Right atrium auricular region (tissue), 2 donors: ENCODE measurements around the gene PSMC6. TPM values are rescaled to one million over a fixed set of nuclear protein-coding genes. Genes with fewer than 3 reads are reported as not detected.

Source experiments
- DNase-seq: peaks from one replicate; pipeline ENCODE4 v3.0.0-alpha.2; 2019; ENCODE audit warnings: low spot score
- H3K27ac ChIP-seq, 2 donors: fragments of 200-600 bp; sonication (generic); 1 replicate in 1 of 2; 2 replicates in 1 of 2; pipeline ENCODE4 v1.5.1; 2016 to 2019
- H3K27me3 ChIP-seq, 2 donors: fragments of 200-600 bp; sonication (generic); one replicate each; pipeline versions ENCODE4 v1.5.1 to v1.6.0; 2017 to 2019
- H3K36me3 ChIP-seq: fragments of 200-600 bp; sonication (generic); one replicate; pipeline ENCODE4 v1.5.1; 2016
- H3K4me1 ChIP-seq, 2 donors: fragments of 200-600 bp; sonication (generic); one replicate each; pipeline versions ENCODE4 v1.5.1 to v1.6.0; 2017 to 2019
- H3K4me3 ChIP-seq, 2 donors: fragments of 200-600 bp; sonication (generic); 1 replicate in 1 of 2; 2 replicates in 1 of 2; pipeline ENCODE4 v1.5.1; 2017 to 2019; ENCODE audit warnings: mild to moderate bottlenecking in 1 of 2, moderate library complexity in 1 of 2
- H3K9me3 ChIP-seq, 2 donors: fragments of 200-600 bp; sonication (generic); one replicate each; pipeline ENCODE4 v1.5.1; 2019
- CTCF ChIP-seq, 2 donors: fragments of 200-600 bp; sonication (generic); IDR thresholded peaks; one replicate each; pipeline ENCODE4 v1.5.1; 2019; ENCODE audit warnings: antibody characterized with exemption in 2 of 2
- total RNA-seq, 2 donors: library from RNA; depleted of rRNA; stranded (reverse); fragments of >200 nt; gene quantifications; one replicate each; pipeline ENCODE4 v1.1.0, GENCODE V29; 2016

Gene PSMC6
- total RNA-seq, 2 donors from 2014 or later: 60.1 to 77.4 TPM

GRCh38 chr14:52678591-52678990, 28.4 kb upstream of the PSMC6 start:
- H3K27ac ChIP-seq: no peak overlapping the region
- no peaks in the 10 kb centered on the region for H3K4me1 ChIP-seq
- no peaks in the 10 kb centered on the region for H3K27me3 ChIP-seq
- H3K4me3 ChIP-seq: no peak overlapping the region
- peaks cover 33% of the 10 kb centered on the region for H3K36me3 ChIP-seq
- no peaks in the 10 kb centered on the region for H3K9me3 ChIP-seq
- no peak for DNase-seq
- TF ChIP-seq CTCF (IDR thresholded peaks at IDR 0.05): no peak

GRCh38 chr14:52683985-52684520, 22.9 kb upstream of the PSMC6 start:
- no peaks in the 10 kb centered on the region for H3K27me3 ChIP-seq
- no peak for DNase-seq
- H3K9me3 ChIP-seq: no peaks in the 10 kb centered on the region
- H3K4me1 ChIP-seq: peaks cover 0 to 15% of the 10 kb centered on the region in 2 donors
- TF ChIP-seq CTCF (IDR thresholded peaks at IDR 0.05): no peak
- no peak overlapping the region for H3K27ac ChIP-seq
- peaks cover 14% of the 10 kb centered on the region for H3K36me3 ChIP-seq
- H3K4me3 ChIP-seq: no peak overlapping the region

- H3K4me1 ChIP-seq: peaks cover 0 to 16% of the 10 kb centered on the region in 2 donors
- no peaks in the 10 kb centered on the region for H3K9me3 ChIP-seq
- TF ChIP-seq CTCF (IDR thresholded peaks at IDR 0.05): no peak
- H3K27me3 ChIP-seq: no peaks in the 10 kb centered on the region
- H3K36me3 ChIP-seq: peaks cover 10% of the 10 kb centered on the region
- no peak overlapping the region for H3K4me3 ChIP-seq
- DNase-seq: no peak
- H3K27ac ChIP-seq: no peak overlapping the region
Observed at GRCh38 chr14:52686176-52686575, 20.8 kb upstream of the PSMC6 start.

- Histone ChIP-seq H3K4me1 (peaks cover 0 to 30% of the 10 kb centered on the region in 2 donors), H3K9me3 (no peaks in the 10 kb centered on the region), H3K27me3 (no peaks in the 10 kb centered on the region), H3K36me3 (no peaks in the 10 kb centered on the region), H3K27ac (no peak overlapping the region), H3K4me3 (no peak overlapping the region)
- DNase-seq: no peak
- no peak for TF ChIP-seq CTCF (IDR thresholded peaks at IDR 0.05)
Observed at GRCh38 chr14:52690983-52691760, 15.8 kb upstream of the PSMC6 start.

GRCh38 chr14:52692248-52692962, 14.6 kb upstream of the PSMC6 start:
- Histone ChIP-seq H3K4me3 (no peak overlapping the region), H3K9me3 (no peaks in the 10 kb centered on the region), H3K27me3 (no peaks in the 10 kb centered on the region), H3K4me1 (peaks cover 0 to 27% of the 10 kb centered on the region in 2 donors), H3K27ac (no peak overlapping the region), H3K36me3 (no peaks in the 10 kb centered on the region)
- TF ChIP-seq CTCF (IDR thresholded peaks at IDR 0.05): no peak
- DNase-seq: no peak
